ENCODE measurements around the gene SH3PXD2A. TPM values are rescaled to one million over a fixed set of nuclear protein-coding genes. Genes with fewer than 3 reads are reported as not detected.

SH3PXD2A gene
- total RNA-seq, 1 experiment from 2014 or later, result 4.5 TPM

- Mint-ChIP-seq H3K4me3 (no peak overlapping the region), H3K27me3 (ENCODE audit: low read depth) (no peaks in the 10 kb centered on the region; the same call in 1 of the 2 replicates), H3K4me1 (peaks cover 40 to 52% of the 10 kb centered on the region in 2 experiments), H3K36me3 (ENCODE audit: insufficient read depth in 1 of 3, low read depth in 3 of 3) (peaks cover 12 to 20% (median 17%) of the 10 kb centered on the region in 3 experiments), H3K9me3 (peaks cover 0 to 3% of the 10 kb centered on the region in 2 experiments; a peak in 2 of 5 replicates), H3K27ac (no peak overlapping the region)
- H4K8ac ChIP-seq (replicated peaks; ENCODE audit: insufficient read length, low read depth, low read length), result no peak overlapping the region
- H4K91ac ChIP-seq (ENCODE audit: insufficient read length, low read depth, low read length), result no peak overlapping the region
- H4K20me1 ChIP-seq (ENCODE audit: control insufficient read depth, insufficient read depth, insufficient read length), result no peaks in the 10 kb centered on the region
- H3K9me3 ChIP-seq (ENCODE audit: control insufficient read depth, low read depth, low read length), result no peaks in the 10 kb centered on the region
- H3K14ac ChIP-seq (ENCODE audit: insufficient read depth, low read length), result no peak overlapping the region
- no peak overlapping the region for H2BK20ac ChIP-seq (ENCODE audit: low read depth, low read length, poor library complexity, severe bottlenecking)
- no peak for TF ChIP-seq CTCF (conservative IDR thresholded peaks at IDR 0.05)
- no peaks in the 10 kb centered on the region for H3K27me3 ChIP-seq (ENCODE audit: insufficient read depth, low read length)
- H3K18ac ChIP-seq (ENCODE audit: insufficient read length, low read depth, low read length), result no peak overlapping the region
- H3K79me2 ChIP-seq (ENCODE audit: insufficient read depth, low read length), result no peaks in the 10 kb centered on the region
- H3K23me2 ChIP-seq (ENCODE audit: insufficient read length, low read depth, low read length, poor library complexity, severe bottlenecking), result no peaks in the 10 kb centered on the region
- no peak overlapping the region for H2BK5ac ChIP-seq (ENCODE audit: insufficient read length, low read length)
- no peaks in the 10 kb centered on the region for H3K79me1 ChIP-seq (ENCODE audit: insufficient read depth, low read depth, low read length, poor library complexity, severe bottlenecking)
- no peak overlapping the region for H3K9ac ChIP-seq (ENCODE audit: extremely low read depth, insufficient read length, low read length)
- no peak overlapping the region for H4K5ac ChIP-seq (ENCODE audit: insufficient read length, low read depth, low read length)
- no peak overlapping the region for H2BK120ac ChIP-seq (ENCODE audit: low read depth, low read length, poor library complexity, severe bottlenecking)
- no peak overlapping the region for H3K56ac ChIP-seq (ENCODE audit: insufficient read length, low read depth, low read length)
- no peak overlapping the region for H3T11ph ChIP-seq (ENCODE audit: low read length)
- no peak overlapping the region for H3K23ac ChIP-seq (ENCODE audit: insufficient read length, low read depth, low read length)
- no CpG with 5 or more reads among the region's 4 CpGs for WGBS (ENCODE audit: extremely low coverage, insufficient read length, low lambda C conversion rate)
- no peak overlapping the region for H3K4ac ChIP-seq (ENCODE audit: low read depth, low read length)
- no peak overlapping the region for H2AFZ ChIP-seq (ENCODE audit: low read length)
- H2BK12ac ChIP-seq (ENCODE audit: insufficient read length, low read depth, low read length), result no peak overlapping the region
- no peak overlapping the region for H2BK15ac ChIP-seq (ENCODE audit: low read depth, low read length)
- DNase-seq, result no peak
- no peak overlapping the region for H3K4me2 ChIP-seq (ENCODE audit: insufficient read depth, insufficient read length, low read length)
- no peak overlapping the region for H3K27ac ChIP-seq (ENCODE audit: insufficient read length, low read depth, low read length)
- H2AK5ac ChIP-seq (ENCODE audit: insufficient read length, low read length), result no peak overlapping the region
- H3K4me1 ChIP-seq (ENCODE audit: insufficient read depth, low read length), result peaks cover 6% of the 10 kb centered on the region; the same call in 1 of the 2 replicates
Measured at GRCh38 chr10:103654925-103655324, 200.5 kb downstream of the SH3PXD2A start.

Data from H9 (cell line).